Stimulated activated CD4-positive, alpha-beta T cell treated with anti-CD3 and anti-CD28 coated beads, Interleukin-4, amount 100 ng/mL, for 48 hours (primary cell): ENCODE results near the gene KCTD16.

ENCODE experiments used
- DNase-seq, 2 donors: peaks; one replicate each; pipeline ENCODE4 v3.0.0-alpha.2; 2020; ENCODE audit warnings: low read depth in 2 of 2

The KCTD16 gene

DNA sequence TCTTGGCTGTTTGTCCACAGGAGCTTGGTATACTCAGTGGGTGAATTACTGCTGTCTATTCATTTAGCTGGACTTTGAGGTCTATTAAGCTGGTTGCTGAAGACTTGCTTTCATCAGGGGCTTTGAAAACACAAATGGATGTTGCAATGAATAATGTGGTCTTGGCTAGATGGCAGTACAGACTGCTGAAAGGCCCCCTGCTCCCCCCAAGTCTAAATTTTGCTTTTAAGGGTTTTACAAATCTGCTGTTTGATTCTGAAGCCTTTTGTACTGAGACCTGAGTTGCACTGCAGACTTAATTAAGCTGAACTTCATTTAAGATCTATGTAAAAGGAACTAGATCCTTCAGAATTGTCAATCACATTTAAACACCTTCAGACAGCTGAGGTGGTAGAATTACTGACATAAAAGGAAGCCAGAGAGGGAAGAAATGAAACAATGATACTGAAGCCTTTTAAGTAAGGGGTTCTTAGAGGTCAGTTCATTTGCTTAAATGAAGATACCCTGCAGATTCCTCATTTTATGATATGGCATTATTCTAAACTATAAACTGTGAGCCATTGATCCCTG, 37.3 kb downstream of the KCTD16 start:
- no peak for DNase-seq

- no peak for DNase-seq
Observed at GRCh38 chr5:144209361-144209760, 38.7 kb downstream of the KCTD16 start.

DNA sequence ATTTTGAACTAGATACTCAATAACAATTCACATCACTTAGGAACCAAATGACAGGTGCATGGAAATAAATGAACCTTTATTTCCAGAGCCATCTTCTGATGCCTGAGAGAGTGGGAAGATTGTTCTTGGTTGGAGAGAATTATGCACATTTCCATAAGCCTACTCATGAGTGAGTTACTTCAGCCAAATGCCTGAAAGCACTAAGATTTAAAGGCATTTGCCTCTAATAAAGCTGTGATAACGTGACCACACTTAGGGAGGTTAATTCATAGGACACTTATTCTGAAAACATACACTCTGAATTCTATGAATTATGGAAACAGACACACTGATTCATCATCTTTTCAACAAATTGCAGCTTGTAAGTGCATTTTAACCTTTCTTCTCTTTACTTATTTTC, 40.0 kb downstream of the KCTD16 start:
- no peak for DNase-seq

- DNase-seq, result no peak
Observed at GRCh38 chr5:144219869-144220268, 49.2 kb downstream of the KCTD16 start.

DNA sequence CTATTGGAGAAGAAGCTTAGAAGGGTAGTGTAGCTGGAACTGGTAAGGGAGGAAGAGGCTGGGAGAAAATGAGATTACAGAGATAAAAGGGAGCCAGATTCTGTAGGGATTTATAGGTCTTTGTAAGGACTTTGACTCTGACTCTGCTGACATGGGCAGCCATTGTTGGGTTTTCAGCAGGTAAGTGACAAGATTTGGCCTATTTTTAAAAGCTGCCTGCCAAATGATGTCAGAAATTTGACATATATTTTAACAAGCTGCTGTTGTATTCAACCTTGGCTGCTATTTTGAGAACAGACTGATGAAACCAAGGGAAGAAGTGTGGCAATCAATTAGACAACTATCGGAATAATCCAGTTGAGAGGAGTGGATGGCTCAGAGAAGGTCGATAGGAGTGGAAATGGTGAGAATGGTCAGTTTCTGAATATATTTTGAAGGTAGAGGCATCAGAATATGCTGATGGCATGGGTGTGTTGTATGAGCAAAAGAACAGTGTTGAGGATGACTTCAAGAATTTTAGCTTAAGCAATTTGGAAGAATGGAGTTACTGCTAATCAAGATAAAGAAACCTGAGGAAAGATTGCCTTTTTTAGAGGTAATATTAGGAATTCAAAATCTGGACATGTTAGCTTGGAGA, 56.8 kb downstream of the KCTD16 start:
- no peak for DNase-seq

DNA sequence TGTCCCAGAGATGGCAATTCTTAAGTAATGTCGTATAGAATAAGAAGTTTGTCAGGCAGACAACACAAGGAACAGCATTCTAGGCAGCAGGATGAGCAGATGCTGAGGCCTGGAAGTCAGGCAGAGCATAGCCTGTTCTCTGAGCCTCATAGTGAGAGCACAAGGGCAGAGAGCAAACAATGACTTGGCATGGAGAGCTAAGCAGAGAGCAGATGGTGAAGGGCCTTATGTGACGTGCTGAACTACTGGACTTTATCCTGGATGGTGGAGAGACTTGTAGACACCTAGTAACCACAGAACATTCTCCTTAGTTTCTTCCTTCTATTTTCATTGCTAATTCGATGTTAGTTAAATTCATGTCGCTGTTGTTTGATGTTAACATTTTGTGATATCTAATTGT, 60.1 kb downstream of the KCTD16 start:
- DNase-seq, result no peak

GRCh38 chr5:144232285-144232684, 61.6 kb downstream of the KCTD16 start:
- DNase-seq, result no peak

DNA sequence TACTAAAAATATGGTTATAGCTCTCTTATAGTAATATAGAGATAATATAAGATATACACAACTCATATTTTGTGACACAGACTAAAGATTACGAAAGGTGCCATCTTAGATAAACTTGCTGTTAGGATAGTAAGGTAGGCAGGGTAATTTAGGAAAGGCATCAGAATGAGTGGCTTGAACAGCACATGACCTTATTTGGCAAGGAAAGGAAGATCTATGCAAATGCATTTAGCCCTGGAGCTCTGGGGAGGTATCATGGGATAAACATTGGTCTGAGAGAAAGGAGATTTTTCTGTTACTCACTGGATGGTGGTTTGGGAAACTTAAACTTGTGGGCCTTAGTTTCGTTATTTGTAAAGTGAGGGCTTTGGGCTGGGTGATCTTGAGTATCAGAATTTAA, 65.8 kb downstream of the KCTD16 start:
- no peak for DNase-seq

- no peak for DNase-seq
Observed at GRCh38 chr5:144237851-144238250, 67.2 kb downstream of the KCTD16 start.

GRCh38 chr5:144247131-144247530, 76.5 kb downstream of the KCTD16 start:
- DNase-seq, result no peak

GRCh38 chr5:144248015-144248414, 77.3 kb downstream of the KCTD16 start:
- no peak for DNase-seq

DNA sequence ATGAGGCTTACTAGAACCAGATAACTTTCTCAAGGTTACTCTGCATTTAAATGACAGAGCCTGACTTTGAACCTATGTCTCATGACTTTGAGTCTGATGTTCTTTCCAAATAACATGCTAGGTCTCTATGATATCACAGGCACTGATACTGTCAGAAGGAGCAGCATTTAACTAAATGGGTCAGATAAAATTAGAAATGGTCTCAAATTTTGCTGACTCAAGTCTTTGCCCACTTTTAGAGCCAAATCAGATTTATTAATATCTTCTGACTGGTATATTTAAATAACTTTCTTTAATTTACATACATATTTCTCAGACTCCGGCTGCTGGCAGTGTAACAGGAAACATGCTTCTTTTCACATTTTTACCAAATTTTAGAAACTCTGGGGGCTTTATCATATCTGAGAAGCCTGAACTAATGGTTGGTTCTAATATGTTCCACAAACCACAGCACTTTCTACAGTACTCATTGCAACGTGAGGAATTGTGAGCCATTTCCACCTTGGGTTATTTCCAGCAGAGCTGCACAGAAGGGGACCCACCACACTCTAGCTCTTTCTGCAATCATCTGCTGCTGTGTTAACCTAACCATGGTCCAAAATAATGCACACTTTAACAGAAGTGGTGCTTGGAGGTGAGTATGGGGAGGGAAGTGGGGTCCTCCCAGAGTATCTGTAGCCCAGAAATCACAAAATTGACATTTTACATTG, 79.2 kb downstream of the KCTD16 start:
- DNase-seq, result no peak

DNA sequence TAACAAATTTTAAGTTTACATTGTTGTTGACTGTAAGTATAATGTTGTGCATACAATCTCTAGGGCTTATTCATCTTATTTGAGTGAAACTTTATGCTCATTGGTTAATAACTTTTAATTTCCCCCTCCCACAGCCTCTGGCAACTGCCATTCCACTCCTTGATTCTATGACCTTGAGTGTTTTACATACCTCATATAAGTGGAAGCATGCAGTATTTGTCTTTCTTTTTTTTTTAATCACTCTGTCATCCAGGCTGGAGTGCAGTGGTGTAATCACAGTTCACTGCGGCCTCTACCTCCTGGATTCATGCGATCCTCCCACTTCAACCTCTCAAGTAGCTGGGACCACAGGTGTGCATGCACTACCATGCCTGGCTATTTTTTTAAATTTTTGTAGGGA, 83.9 kb downstream of the KCTD16 start:
- no peak for DNase-seq

DNA sequence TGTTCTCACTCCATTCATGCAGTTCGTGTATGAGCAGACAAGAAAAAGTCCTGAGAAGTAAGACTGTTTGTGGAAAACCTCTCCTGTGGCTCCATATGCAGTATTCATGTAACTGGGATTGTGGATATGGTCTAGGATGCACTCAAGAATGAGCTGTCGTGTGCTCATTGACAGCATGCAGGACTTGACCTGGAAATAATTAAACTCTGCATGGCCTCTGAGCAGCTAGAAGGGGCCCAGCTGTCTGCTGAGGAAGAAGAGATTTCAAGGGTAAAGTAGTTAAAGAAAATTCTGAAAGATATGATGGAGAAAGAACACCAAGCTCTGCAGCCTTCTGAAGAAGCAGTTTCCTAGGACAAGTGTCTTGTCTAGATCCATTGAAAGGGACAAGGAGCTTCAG, 89.4 kb downstream of the KCTD16 start:
- DNase-seq, result no peak

- no peak for DNase-seq
Observed at GRCh38 chr5:144265643-144266247, 95.1 kb downstream of the KCTD16 start.

GRCh38 chr5:144267961-144268513, 97.4 kb downstream of the KCTD16 start:
- DNase-seq, result no peak

- no peak for DNase-seq
Observed at GRCh38 chr5:144273232-144274027, 102.8 kb downstream of the KCTD16 start.

DNA sequence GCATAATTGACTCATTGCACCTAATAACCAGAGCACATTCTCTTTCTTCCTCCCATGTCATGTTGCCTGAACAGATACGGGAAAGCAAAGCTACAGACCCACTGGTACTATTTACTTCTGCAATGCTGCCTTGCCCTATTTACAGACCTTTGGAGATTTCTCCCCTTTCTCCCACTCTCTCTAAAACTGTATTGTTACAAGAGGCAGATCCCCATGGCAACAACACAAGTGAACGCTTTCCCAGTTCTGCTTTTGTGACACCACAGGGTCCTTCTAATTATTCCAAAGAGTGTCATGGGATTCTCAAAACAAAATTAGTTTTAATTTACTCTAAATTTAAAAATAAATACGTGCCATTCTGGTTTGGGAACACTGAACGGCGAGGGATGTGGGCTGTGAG, 104.7 kb downstream of the KCTD16 start:
- DNase-seq, result no peak

DNA sequence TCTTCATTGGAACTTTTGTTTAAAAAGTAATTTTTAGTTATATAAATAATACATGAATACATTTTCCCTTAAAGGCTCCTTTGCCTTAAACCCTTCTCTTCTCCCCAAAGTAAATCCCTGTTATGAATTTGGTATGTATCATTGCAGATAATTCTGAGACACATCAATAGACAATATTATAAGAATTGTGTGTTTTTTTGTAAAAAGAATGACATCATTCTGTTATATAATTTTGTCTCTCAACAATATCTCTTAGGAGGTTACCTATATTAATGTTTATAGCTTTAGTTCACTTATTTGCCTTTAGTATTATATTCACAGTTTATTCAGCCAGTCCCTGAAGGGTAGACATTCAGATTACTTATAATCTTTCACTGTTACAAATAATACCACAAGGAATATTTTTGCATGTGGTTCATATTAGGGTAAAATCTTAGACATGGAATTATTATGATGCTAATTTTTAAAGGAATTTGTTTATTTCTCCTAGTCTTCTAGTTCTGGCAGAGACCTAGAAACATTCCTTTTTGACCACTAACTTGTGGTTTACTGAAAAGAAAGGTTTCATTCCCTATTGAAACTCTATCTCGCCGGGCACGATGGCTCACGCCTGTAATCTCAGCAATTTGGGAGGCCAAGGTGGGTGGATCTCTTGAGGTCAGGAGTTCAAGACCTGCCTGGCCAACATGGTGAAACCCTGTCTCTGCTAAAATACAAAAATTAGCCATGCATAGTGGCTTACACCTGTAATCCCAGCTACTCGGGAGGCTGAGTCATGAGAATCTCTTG, 105.6 kb downstream of the KCTD16 start:
- no peak for DNase-seq

DNA sequence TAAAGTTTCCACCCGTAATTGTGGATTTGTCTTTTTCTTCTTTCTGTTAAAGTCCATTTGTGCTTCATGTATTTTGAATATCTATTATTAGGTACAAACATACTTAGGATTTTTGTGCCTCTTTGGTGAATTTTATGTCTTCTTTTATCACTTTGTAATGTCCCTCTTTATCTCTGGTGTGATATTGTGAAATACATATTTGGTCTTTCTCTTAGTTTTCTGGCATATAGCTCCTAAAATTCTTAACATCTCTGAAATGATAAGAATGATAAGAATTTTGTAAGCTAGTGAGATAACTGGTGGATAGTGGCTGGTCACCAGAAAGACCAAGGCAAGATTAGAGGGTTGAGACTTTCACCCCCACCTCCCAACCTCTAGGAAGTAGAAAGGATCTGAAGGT, 111.1 kb downstream of the KCTD16 start:
- DNase-seq, result no peak

DNA sequence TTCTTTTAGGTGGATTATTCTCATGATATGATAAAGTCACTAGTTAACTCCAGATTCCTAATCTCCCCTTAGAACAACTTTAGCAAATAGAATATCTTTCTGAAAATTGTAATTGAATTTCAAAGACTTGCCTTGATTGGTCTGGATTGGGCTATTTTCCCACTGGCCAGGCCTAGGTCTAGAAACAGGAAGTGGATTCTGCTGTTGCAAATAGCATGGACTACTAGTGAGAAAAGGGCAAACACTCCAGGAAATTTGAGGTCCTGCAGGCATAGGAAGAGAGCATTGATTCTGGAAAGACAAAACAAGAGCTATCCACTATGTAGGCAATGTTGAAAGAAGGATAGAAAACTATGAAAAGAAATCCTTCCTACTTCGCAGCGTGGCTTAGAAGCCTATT, 113.4 kb downstream of the KCTD16 start:
- DNase-seq, result no peak
